K562 (cell line): Measurements from ENCODE around the gene DTNA. TPM values are rescaled to one million over a fixed set of nuclear protein-coding genes. Genes with fewer than 3 reads are reported as not detected.

Source experiments
- ATAC-seq: fragments of 200-7000 bp; cut with Tn5 transposase; 3 replicates; pipeline ENCODE4 v1.9.1; 2020; ENCODE audit warnings: moderate library complexity
- BruUV-seq: library from RNA; stranded (reverse); fragments of 400-500 nt; replicated peaks from 2 replicates; lab custom pipeline; 2021; lab: Mats Ljungman, UMichigan
- CTCF ChIA-PET: fragments of 300-600 bp; formaldehyde crosslinking; extraction: SDS; loops from one replicate; lab custom pipeline; 2021; ENCODE audit warnings: low intra/inter-chr PET ratio; lab: Yijun Ruan, JAX
- POLR2A ChIA-PET: fragments of 300-600, 350-650 bp; sonication (Branson Sonifier 250); formaldehyde crosslinking; extraction: SDS; loops from one replicate; lab custom pipeline; 2021; ENCODE audit warnings: antibody characterized with exemption, inconsistent platforms; lab: Yijun Ruan, JAX
- DNase-seq, 4 experiments: peaks; one replicate each; pipeline versions ENCODE4 v3.0.0 to v3.0.0-alpha.2; 2011 to 2018; ENCODE audit warnings: low spot score in 3 of 4, mixed read lengths in 3 of 4; ENCODE audit errors: extremely low read depth in 1 of 4
- FAIRE-seq: peaks from 2 replicates; lab custom pipeline; 2011; peaks lifted over from hg19 to GRCh38; lab: Jason Lieb, UNC
- H2AFZ ChIP-seq: 2 replicates; pipeline ENCODE4 v1.6.0; 2011; ENCODE audit warnings: low read depth, low read length, control low read depth, inconsistent platforms
- H3K27ac ChIP-seq: fragments of 200-600 bp; 3 replicates; pipeline ENCODE4 v1.8.0; 2011; ENCODE audit warnings: low read depth, mild to moderate bottlenecking, control low read depth, inconsistent platforms, low read length, moderate library complexity, mixed read lengths; ENCODE audit errors: extremely low read depth
- H3K27me3 ChIP-seq, 2 experiments: fragments of 300-600 bp in 1 of 2; 2 replicates in 1 of 2; 3 replicates in 1 of 2; pipeline versions ENCODE4 v1.6.0 to v1.8.0; 2011; ENCODE audit warnings: inconsistent platforms in 2 of 2, low read length in 2 of 2, mild to moderate bottlenecking in 1 of 2, mixed read lengths in 1 of 2, moderate library complexity in 1 of 2; ENCODE audit not compliant: control insufficient read depth in 2 of 2, insufficient read depth in 2 of 2
- H3K36me3 ChIP-seq: fragments of 300-600 bp; 3 replicates; pipeline ENCODE4 v1.8.0; 2011; ENCODE audit warnings: mild to moderate bottlenecking, low read length, inconsistent platforms; ENCODE audit not compliant: control insufficient read depth, insufficient read depth
- H3K4me1 ChIP-seq, 2 experiments: fragments of 200-600 bp in 1 of 2; replicated peaks in 1 of 2; 2 replicates in 1 of 2; 3 replicates in 1 of 2; pipeline versions ENCODE4 v1.5.1 to v1.8.0; 2011; ENCODE audit warnings: inconsistent platforms in 2 of 2, low read length in 2 of 2, mild to moderate bottlenecking in 1 of 2, mixed read lengths in 1 of 2, moderate library complexity in 1 of 2; ENCODE audit not compliant: control insufficient read depth in 2 of 2, insufficient read depth in 2 of 2
- H3K4me2 ChIP-seq: 2 replicates; pipeline ENCODE4 v1.6.1; 2011; ENCODE audit warnings: low read length, control low read depth, inconsistent platforms, mixed read lengths; ENCODE audit not compliant: insufficient read depth
- H3K4me3 ChIP-seq: fragments of 200-600 bp; sonication (generic), shearing (Covaris generic); 2 replicates; pipeline ENCODE4 v1.5.1; 2016; ENCODE audit warnings: control low read depth, inconsistent platforms
- H3K79me2 ChIP-seq: fragments of 200-600 bp; 3 replicates; pipeline ENCODE4 v1.8.0; 2011; ENCODE audit warnings: low read length, inconsistent platforms; ENCODE audit not compliant: control insufficient read depth, insufficient read depth
- H3K9ac ChIP-seq, 2 experiments: 2 replicates each; pipeline versions ENCODE4 v1.6.0 to v1.6.1; 2011; ENCODE audit warnings: low read depth in 2 of 2, low read length in 2 of 2, control low read depth in 1 of 2, inconsistent platforms in 1 of 2, mild to moderate bottlenecking in 1 of 2, mixed read lengths in 1 of 2; ENCODE audit not compliant: insufficient read depth in 1 of 2
- H3K9me1 ChIP-seq: one replicate; pipeline ENCODE4 v1.6.0; 2011; ENCODE audit warnings: inconsistent platforms, mild to moderate bottlenecking, low read length, moderate library complexity; ENCODE audit not compliant: control insufficient read depth, insufficient read depth
- H3K9me3 ChIP-seq: replicated peaks from 2 replicates; pipeline ENCODE4 v1.5.1; 2011; ENCODE audit warnings: low read depth, low read length, inconsistent platforms; ENCODE audit not compliant: control insufficient read depth, insufficient read depth
- H4K20me1 ChIP-seq: replicated peaks from 2 replicates; pipeline ENCODE4 v1.6.1; 2011; ENCODE audit warnings: low read length, inconsistent platforms, mixed read lengths; ENCODE audit not compliant: control insufficient read depth, insufficient read depth
- ELK3 ChIP-seq: fragments of 450-650 bp; formaldehyde crosslinking; IDR thresholded peaks from 2 replicates; pipeline ENCODE4 v1.4.0; 2020; ENCODE audit warnings: mild to moderate bottlenecking
- EP400 ChIP-seq: fragments of 450-650 bp; IDR thresholded peaks from 2 replicates; pipeline ENCODE4 v1.6.1; 2017; ENCODE audit warnings: antibody characterized with exemption, mild to moderate bottlenecking, moderate library complexity
- MBD2 ChIP-seq: sonication (generic); IDR thresholded peaks from 2 replicates; pipeline ENCODE4 v1.6.1; 2016; ENCODE audit warnings: low read depth, borderline replicate concordance
- MCM2 ChIP-seq: fragments of 450-650 bp; IDR thresholded peaks from 2 replicates; pipeline ENCODE4 v1.6.1; 2017; ENCODE audit warnings: low read depth, mild to moderate bottlenecking
- NFE2 ChIP-seq: IDR thresholded peaks from 2 replicates; pipeline ENCODE4 v1.6.1; 2014; ENCODE audit warnings: antibody characterized with exemption, low read depth
- ZNF133 ChIP-seq: fragments of 250-450 bp; sonication (Bioruptor Pico); IDR thresholded peaks from 2 replicates; pipeline ENCODE4 v1.4.0; 2020; ENCODE audit warnings: mild to moderate bottlenecking
- ZNF165 ChIP-seq: fragments of 250-450 bp; sonication (Bioruptor Pico); IDR thresholded peaks from 2 replicates; pipeline ENCODE4 v1.4.0; 2020; ENCODE audit warnings: borderline replicate concordance
- WGBS: fragments of 100-300 bp; shearing (Covaris generic); methylation state at CpG from one replicate; pipeline ENCODE4 v1.1.6; 2016; ENCODE audit warnings: low coverage, mixed read lengths; ENCODE audit not compliant: insufficient coverage; ENCODE audit errors: missing lambda C conversion rate; 5-methylcytosine and 5-hydroxymethylcytosine counted together
- in situ Hi-C: fragments of 300-500 bp; cut with MboI; formaldehyde crosslinking; loops from 4 replicates; pipeline ENCODE4 v1.15.0; 2018; ENCODE audit warnings: inconsistent platforms, mixed read lengths
- intact Hi-C: fragments of 100-400 bp; cut with micrococcal nuclease; formaldehyde crosslinking; loops from 2 replicates; pipeline ENCODE4 v1.14.2; 2022
- polyA plus RNA-seq, 8 experiments: library from polyadenylated mRNA; depleted of rRNA in 4 of 8; stranded (reverse) in 5 of 8; unstranded in 3 of 8; fragments of >200 nt; fragmentation: Nextera tagmentation in 2 of 8; fragmentation: Illumina TruSeq in 1 of 8; extraction: Ambion mirVana in 2 of 8; extraction: Trizol in 1 of 8; gene quantifications; 2 replicates each; pipeline versions ENCODE4 v1.2.1 to v1.2.3, GENCODE V29; 2011 to 2014; ENCODE audit warnings: inconsistent platforms in 1 of 8, missing spikeins in 1 of 8
- total RNA-seq, 7 experiments: library from RNA; depleted of rRNA in 6 of 7; stranded (reverse); fragments of >200 nt in 6 of 7; fragmentation: Illumina TruSeq in 2 of 7; extraction: Trizol in 2 of 7; gene quantifications; 2 replicates each; pipeline versions ENCODE4 v1.2.1 to v1.2.3, GENCODE V29; 2011 to 2021; ENCODE audit warnings: low replicate concordance in 1 of 7

DTNA gene
- total and polyA plus RNA-seq, 9 of the 15 experiments (the other 6 are each of a cell fraction or from before 2014, with no cell fraction given) = 0.07 to 2.4 (median 0.22) TPM; not detected in 2

- DNase-seq (no peak), ATAC-seq (no peak), FAIRE-seq (no peak)
- Histone ChIP-seq H3K9me1 (no peaks in the 10 kb centered on the region), H4K20me1 (no peaks in the 10 kb centered on the region), H3K9ac (no peak overlapping the region), H2AFZ (no peak overlapping the region), H3K4me3 (no peak overlapping the region), H3K79me2 (no peaks in the 10 kb centered on the region)
- POLR2A ChIA-PET = no interaction called here
- in situ Hi-C loops = no loop called here
- WGBS = 8% methylated on average over 1 of the region's 1 CpG
- TF ChIP-seq MBD2 = no peak
- TF ChIP-seq MCM2 = no peak
- no peak for TF ChIP-seq ZNF165 (CRISPR knock-in tag)
- no peak for TF ChIP-seq ZNF133 (CRISPR knock-in tag)
- no peak for TF ChIP-seq ELK3 (CRISPR knock-in tag)
- TF ChIP-seq NFE2 = no peak
- TF ChIP-seq EP400 = no peak
- TF ChIP-seq, all 486 proteins: peak for 0
- H3K27me3 ChIP-seq = no peaks in the 10 kb centered on the region
- H3K4me1 ChIP-seq = no peaks in the 10 kb centered on the region
- no peaks in the 10 kb centered on the region for H3K36me3 ChIP-seq
- CTCF ChIA-PET = no interaction called here
- no peak overlapping the region for H3K4me2 ChIP-seq
- intact Hi-C loops = no loop called here
- no peaks in the 10 kb centered on the region for H3K9me3 ChIP-seq
- no TSS peak for BruUV-seq
- no peak overlapping the region for H3K27ac ChIP-seq
Observed at GRCh38 chr18:34808389-34808788, 98.3 kb downstream of the DTNA start.
